HepG2 (cell line): ENCODE data around the gene ABCC8. TPM values are rescaled to one million over a fixed set of nuclear protein-coding genes. Genes with fewer than 3 reads are reported as not detected.

Experiments used
- BHLHE40 ChIP-seq: IDR thresholded peaks from 2 replicates; pipeline ENCODE4 v1.6.1; 2011; ENCODE audit warnings: low read length, improper control_type of control experiment
- CREB1 ChIP-seq, 2 experiments: fragments of 450-650 bp in 1 of 2; IDR thresholded peaks; 2 replicates each; pipeline ENCODE4 v1.6.1; 2016 to 2017; ENCODE audit warnings: control low read depth in 1 of 2, mild to moderate bottlenecking in 1 of 2, missing compliant biosample characterization in 1 of 2, missing genetic modification characterization in 1 of 2
- DNMT3B ChIP-seq: conservative IDR thresholded peaks from 2 replicates; pipeline ENCODE4 v1.6.1; 2016; ENCODE audit warnings: missing biosample characterization, control low read depth
- ELF3 ChIP-seq: IDR thresholded peaks from 2 replicates; pipeline ENCODE4 v1.6.1; 2016; ENCODE audit warnings: missing genetic modification reagents, missing compliant biosample characterization
- ERF ChIP-seq: IDR thresholded peaks from 2 replicates; pipeline ENCODE4 v1.6.1; 2018; ENCODE audit warnings: missing biosample characterization, missing genetic modification reagents
- FOXA3 ChIP-seq: IDR thresholded peaks from 2 replicates; pipeline ENCODE4 v1.6.1; 2016; ENCODE audit warnings: missing genetic modification reagents, missing compliant biosample characterization
- GATAD2A ChIP-seq: IDR thresholded peaks from 2 replicates; pipeline ENCODE4 v1.6.1; 2016
- HMG20B ChIP-seq: conservative IDR thresholded peaks from 2 replicates; pipeline ENCODE4 v1.6.1; 2016; ENCODE audit warnings: missing genetic modification reagents, missing compliant biosample characterization
- HNF4A ChIP-seq: sonication (generic); formaldehyde crosslinking; IDR thresholded peaks from 2 replicates; pipeline ENCODE4 v1.4.0; 2020; ENCODE audit warnings: missing genetic modification reagents
- KDM2A ChIP-seq: sonication (generic); formaldehyde crosslinking; IDR thresholded peaks from 2 replicates; pipeline ENCODE4 v1.4.0; 2020; ENCODE audit warnings: low read depth, missing genetic modification reagents, borderline replicate concordance
- KDM6A ChIP-seq: IDR thresholded peaks from 2 replicates; pipeline ENCODE4 v1.6.1; 2016; ENCODE audit warnings: low read depth
- MEF2D ChIP-seq: sonication (generic); formaldehyde crosslinking; IDR thresholded peaks from 2 replicates; pipeline ENCODE4 v1.5.1; 2020; ENCODE audit warnings: mild to moderate bottlenecking, missing genetic modification reagents
- MYNN ChIP-seq: sonication (generic); formaldehyde crosslinking; IDR thresholded peaks from 2 replicates; pipeline ENCODE4 v1.4.0; 2020; ENCODE audit warnings: mild to moderate bottlenecking, low read depth, missing genetic modification reagents
- PHF21A ChIP-seq: sonication (generic); formaldehyde crosslinking; IDR thresholded peaks from 2 replicates; pipeline ENCODE4 v1.5.0; 2020; ENCODE audit warnings: mild to moderate bottlenecking, missing genetic modification reagents
- THAP11 ChIP-seq: IDR thresholded peaks from 2 replicates; pipeline ENCODE4 v1.6.1; 2016; ENCODE audit warnings: missing biosample characterization, missing genetic modification reagents
- ZNF10 ChIP-seq: sonication (generic); formaldehyde crosslinking; IDR thresholded peaks from 2 replicates; pipeline ENCODE4 v1.4.0; 2020; ENCODE audit warnings: mild to moderate bottlenecking, low read depth, missing genetic modification reagents, borderline replicate concordance
- ZNF331 ChIP-seq: sonication (generic); formaldehyde crosslinking; IDR thresholded peaks from 2 replicates; pipeline ENCODE4 v1.4.0; 2020; ENCODE audit warnings: missing genetic modification reagents
- polyA plus RNA-seq, 8 experiments: library from polyadenylated mRNA; depleted of rRNA in 3 of 8; stranded (reverse) in 7 of 8; unstranded in 1 of 8; fragments of >200 nt; fragmentation: Illumina TruSeq in 4 of 8; extraction: Trizol in 4 of 8; gene quantifications; 2 replicates each; pipeline versions ENCODE4 v1.2.1 to v1.2.3, GENCODE V29; 2011 to 2016; ENCODE audit warnings: low read depth in 4 of 8, missing spikeins in 1 of 8, mixed read lengths in 1 of 8; ENCODE audit not compliant: insufficient read depth in 1 of 8
- total RNA-seq, 5 experiments: library from RNA; depleted of rRNA; stranded (reverse); fragments of >200 nt; fragmentation: Illumina TruSeq; extraction: Trizol; gene quantifications; 2 replicates each; pipeline ENCODE4 v1.2.3, GENCODE V29; 2016; ENCODE audit warnings: low read depth in 1 of 5
- TF ChIP-seq, protein P1 (sequence below): IDR thresholded peaks from 2 replicates; pipeline ENCODE4 v1.4.0; 2020; ENCODE audit warnings: mild to moderate bottlenecking, missing genetic modification reagents
- TF ChIP-seq, protein P2 (sequence below): sonication (generic); IDR thresholded peaks from 2 replicates; pipeline ENCODE4 v1.6.1; 2016; ENCODE audit warnings: low read depth, borderline replicate concordance
- TF ChIP-seq, protein P3 (sequence below): sonication (generic); formaldehyde crosslinking; IDR thresholded peaks from 2 replicates; pipeline ENCODE4 v1.4.0; 2020; ENCODE audit warnings: low read depth, missing genetic modification reagents
- TF ChIP-seq, protein P4 (sequence below): sonication (generic); formaldehyde crosslinking; IDR thresholded peaks from 2 replicates; pipeline ENCODE4 v1.4.0; 2020; ENCODE audit warnings: missing genetic modification reagents

The ABCC8 gene
- total and polyA plus RNA-seq, 2 of the 13 experiments (the other 11 are each of a cell fraction or from before 2014, with no cell fraction given), result not detected

DNA sequence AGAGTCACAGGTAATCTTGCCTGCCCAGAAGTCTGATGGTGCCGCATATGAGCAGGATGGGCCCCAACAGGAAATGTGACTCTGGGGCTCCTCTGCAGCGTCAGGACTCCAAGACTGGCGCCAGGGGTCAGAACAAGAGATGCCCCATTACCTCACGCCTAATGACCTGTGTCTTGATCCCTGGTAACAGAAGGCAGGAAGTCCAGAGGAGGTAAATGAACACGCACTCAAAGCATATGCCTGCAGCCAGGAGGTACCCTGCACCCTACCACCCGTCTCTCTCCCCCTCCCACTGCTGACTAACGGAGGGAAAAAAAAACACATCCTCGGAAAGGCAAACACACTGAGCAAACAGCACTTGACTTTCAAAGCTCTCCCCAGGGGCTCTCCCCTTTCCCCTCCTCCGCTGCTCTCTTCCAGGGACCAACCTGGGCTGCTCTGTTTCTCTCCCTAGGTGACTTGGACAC, 37.3 kb downstream of the ABCC8 start (continued):
- TF ChIP-seq, protein P1, sequence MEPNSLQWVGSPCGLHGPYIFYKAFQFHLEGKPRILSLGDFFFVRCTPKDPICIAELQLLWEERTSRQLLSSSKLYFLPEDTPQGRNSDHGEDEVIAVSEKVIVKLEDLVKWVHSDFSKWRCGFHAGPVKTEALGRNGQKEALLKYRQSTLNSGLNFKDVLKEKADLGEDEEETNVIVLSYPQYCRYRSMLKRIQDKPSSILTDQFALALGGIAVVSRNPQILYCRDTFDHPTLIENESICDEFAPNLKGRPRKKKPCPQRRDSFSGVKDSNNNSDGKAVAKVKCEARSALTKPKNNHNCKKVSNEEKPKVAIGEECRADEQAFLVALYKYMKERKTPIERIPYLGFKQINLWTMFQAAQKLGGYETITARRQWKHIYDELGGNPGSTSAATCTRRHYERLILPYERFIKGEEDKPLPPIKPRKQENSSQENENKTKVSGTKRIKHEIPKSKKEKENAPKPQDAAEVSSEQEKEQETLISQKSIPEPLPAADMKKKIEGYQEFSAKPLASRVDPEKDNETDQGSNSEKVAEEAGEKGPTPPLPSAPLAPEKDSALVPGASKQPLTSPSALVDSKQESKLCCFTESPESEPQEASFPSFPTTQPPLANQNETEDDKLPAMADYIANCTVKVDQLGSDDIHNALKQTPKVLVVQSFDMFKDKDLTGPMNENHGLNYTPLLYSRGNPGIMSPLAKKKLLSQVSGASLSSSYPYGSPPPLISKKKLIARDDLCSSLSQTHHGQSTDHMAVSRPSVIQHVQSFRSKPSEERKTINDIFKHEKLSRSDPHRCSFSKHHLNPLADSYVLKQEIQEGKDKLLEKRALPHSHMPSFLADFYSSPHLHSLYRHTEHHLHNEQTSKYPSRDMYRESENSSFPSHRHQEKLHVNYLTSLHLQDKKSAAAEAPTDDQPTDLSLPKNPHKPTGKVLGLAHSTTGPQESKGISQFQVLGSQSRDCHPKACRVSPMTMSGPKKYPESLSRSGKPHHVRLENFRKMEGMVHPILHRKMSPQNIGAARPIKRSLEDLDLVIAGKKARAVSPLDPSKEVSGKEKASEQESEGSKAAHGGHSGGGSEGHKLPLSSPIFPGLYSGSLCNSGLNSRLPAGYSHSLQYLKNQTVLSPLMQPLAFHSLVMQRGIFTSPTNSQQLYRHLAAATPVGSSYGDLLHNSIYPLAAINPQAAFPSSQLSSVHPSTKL (CRISPR knock-in tag), result peak; percentile 78
- TF ChIP-seq CREB1 (IDR thresholded peaks at IDR 0.05), result no peak
- TF ChIP-seq CREB1 (CRISPR knock-in tag; IDR thresholded peaks at IDR 0.05), result peak; percentile 51; the same call in 1 of the 2 replicates
- peak; percentile 58; the same call in 1 of the 2 replicates for TF ChIP-seq GATAD2A (CRISPR knock-in tag)
- no peak for TF ChIP-seq KDM6A (CRISPR knock-in tag)
- TF ChIP-seq PHF21A, result peak; percentile 85
- TF ChIP-seq HNF4A (CRISPR knock-in tag), result no peak
- peak; percentile 42; the same call in 1 of the 2 replicates for TF ChIP-seq KDM2A
- peak; percentile 91 for TF ChIP-seq FOXA3 (CRISPR knock-in tag)
- TF ChIP-seq ERF, result 0 out of 2 replicates have a peak, but pooled peaks have one; percentile 40
- TF ChIP-seq THAP11, result peak; percentile 46; the same call in 1 of the 2 replicates
- TF ChIP-seq BHLHE40, result peak; percentile 29; the same call in 1 of the 2 replicates
- TF ChIP-seq, protein P2, sequence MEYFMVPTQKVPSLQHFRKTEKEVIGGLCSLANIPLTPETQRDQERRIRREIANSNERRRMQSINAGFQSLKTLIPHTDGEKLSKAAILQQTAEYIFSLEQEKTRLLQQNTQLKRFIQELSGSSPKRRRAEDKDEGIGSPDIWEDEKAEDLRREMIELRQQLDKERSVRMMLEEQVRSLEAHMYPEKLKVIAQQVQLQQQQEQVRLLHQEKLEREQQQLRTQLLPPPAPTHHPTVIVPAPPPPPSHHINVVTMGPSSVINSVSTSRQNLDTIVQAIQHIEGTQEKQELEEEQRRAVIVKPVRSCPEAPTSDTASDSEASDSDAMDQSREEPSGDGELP, result peak; percentile 29; the same call in 1 of the 2 replicates
- TF ChIP-seq HMG20B (CRISPR knock-in tag), result peak; percentile 99
- TF ChIP-seq ZNF331, result 0 out of 2 replicates have a peak, but pooled peaks have one; percentile 29
- no peak for TF ChIP-seq ZNF10 (CRISPR knock-in tag)
- TF ChIP-seq, protein P3, sequence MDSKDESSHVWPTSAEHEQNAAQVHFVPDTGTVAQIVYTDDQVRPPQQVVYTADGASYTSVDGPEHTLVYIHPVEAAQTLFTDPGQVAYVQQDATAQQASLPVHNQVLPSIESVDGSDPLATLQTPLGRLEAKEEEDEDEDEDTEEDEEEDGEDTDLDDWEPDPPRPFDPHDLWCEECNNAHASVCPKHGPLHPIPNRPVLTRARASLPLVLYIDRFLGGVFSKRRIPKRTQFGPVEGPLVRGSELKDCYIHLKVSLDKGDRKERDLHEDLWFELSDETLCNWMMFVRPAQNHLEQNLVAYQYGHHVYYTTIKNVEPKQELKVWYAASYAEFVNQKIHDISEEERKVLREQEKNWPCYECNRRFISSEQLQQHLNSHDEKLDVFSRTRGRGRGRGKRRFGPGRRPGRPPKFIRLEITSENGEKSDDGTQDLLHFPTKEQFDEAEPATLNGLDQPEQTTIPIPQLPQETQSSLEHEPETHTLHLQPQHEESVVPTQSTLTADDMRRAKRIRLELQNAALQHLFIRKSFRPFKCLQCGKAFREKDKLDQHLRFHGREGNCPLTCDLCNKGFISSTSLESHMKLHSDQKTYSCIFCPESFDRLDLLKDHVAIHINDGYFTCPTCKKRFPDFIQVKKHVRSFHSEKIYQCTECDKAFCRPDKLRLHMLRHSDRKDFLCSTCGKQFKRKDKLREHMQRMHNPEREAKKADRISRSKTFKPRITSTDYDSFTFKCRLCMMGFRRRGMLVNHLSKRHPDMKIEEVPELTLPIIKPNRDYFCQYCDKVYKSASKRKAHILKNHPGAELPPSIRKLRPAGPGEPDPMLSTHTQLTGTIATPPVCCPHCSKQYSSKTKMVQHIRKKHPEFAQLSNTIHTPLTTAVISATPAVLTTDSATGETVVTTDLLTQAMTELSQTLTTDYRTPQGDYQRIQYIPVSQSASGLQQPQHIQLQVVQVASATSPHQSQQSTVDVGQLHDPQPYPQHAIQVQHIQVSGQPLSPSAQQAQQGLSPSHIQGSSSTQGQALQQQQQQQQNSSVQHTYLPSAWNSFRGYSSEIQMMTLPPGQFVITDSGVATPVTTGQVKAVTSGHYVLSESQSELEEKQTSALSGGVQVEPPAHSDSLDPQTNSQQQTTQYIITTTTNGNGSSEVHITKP, result 0 out of 2 replicates have a peak, but pooled peaks have one; percentile 22
- TF ChIP-seq MEF2D (CRISPR knock-in tag), result 0 out of 2 replicates have a peak, but pooled peaks have one; percentile 18
- TF ChIP-seq, protein P4, sequence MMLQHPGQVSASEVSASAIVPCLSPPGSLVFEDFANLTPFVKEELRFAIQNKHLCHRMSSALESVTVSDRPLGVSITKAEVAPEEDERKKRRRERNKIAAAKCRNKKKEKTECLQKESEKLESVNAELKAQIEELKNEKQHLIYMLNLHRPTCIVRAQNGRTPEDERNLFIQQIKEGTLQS, result 0 out of 2 replicates have a peak, but pooled peaks have one; percentile 14
- 0 out of 2 replicates have a peak, but pooled peaks have one; percentile 58 for TF ChIP-seq DNMT3B (CRISPR knock-in tag)
- peak; percentile 61; the same call in 1 of the 2 replicates for TF ChIP-seq ELF3 (CRISPR knock-in tag)
- no peak for TF ChIP-seq MYNN (CRISPR knock-in tag)
